CD4-positive, alpha-beta T cell treated with Interleukin-1 beta for 1 hour (primary cell): ENCODE measurements around the gene OR1G1.
"Not testable (repeated sequence)": the region's sequence is repeated elsewhere in the genome, so short reads cannot be mapped to it uniquely, and the experiment has no call there.

Experiments
- DNase-seq, 2 donors: peaks; one replicate each; pipeline ENCODE4 v3.0.0-alpha.2; 2020 to 2022

Gene OR1G1

DNA sequence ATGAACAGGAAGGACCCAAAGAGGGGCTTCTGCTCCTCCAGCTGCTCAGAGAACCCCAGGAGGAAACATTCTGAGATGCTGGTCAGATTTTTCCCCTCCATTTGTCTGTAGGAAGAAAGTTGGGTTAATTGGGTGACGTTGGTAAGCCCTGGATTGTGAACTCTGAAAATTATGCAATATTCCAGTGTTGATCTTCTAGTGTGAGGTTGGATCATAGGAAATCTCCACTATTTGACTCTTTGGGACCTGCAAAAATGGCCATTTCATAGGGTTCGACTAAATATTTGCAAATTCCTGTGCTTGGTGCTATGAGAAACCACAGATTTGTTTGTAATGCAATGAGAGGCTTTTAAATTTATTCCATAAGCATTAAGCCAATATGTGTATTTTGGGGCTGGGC is at the start of gene OR1G1:
Gene OR1G1 (minus strand): TSS at position 101 of the 400 bp plus-strand sequence. CDS start 0 bp downstream, at position 101.
- no peak for DNase-seq

DNA sequence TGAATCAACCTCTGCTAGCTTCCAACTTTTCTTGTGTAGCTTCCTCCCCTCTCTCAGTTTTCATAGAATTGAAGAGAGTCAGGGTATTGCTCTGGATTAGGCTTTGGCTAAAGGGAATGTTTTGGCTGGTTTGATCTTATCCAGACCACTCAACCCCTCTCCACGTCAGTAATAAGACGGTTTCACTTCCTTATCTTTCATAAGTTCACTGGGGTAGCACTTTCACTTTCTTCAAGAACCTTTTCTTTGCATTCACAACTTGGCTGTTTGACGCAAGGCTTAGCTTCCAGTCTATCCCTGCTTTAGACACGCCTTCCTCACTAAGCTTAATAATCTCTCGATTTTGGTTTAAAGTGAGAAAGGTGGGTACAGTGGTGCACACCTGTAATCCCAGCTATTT is 40.2 kb upstream of the OR1G1 start:
- DNase-seq: peak in 1 of 2 donors; percentile 17

DNA sequence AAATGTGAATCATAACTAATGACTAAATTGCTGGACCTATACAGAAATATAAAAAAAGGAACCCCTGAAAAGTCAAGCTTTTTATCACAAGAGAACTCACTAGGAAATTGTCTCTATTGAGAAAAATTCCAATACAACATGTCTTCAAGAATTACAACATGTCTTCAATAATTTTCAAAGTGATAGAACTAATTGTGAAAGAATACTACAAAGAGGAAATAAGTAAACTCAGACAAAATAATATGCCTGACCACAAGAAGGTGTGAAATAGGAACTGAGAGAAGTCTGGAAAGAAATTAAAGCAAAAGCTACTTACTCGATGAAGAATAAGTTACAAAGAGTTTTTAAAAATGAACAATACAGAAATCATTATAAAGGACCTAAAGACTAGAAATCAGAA is 29.9 kb upstream of the OR1G1 start:
- no peak for DNase-seq

DNA sequence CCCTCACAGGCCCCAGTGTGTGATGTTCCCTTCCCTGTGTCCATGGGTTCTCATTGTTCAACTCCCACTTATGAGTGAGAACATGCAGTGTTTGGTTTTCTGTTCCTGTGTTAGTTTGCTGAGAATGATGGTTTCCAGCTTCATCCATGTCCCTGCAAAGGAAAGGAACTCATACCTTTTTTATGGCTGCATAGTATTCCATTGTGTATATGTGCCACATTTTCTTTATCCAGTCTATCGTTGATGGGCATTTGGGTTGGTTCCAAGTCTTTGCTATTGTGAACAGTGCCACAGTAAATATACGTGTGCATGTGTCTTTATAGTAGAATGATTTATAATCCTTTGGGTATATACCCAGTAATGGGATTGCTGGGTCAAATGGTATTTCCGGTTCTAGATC is 10.1 kb upstream of the OR1G1 start:
- DNase-seq: not testable (repeated sequence)

DNA sequence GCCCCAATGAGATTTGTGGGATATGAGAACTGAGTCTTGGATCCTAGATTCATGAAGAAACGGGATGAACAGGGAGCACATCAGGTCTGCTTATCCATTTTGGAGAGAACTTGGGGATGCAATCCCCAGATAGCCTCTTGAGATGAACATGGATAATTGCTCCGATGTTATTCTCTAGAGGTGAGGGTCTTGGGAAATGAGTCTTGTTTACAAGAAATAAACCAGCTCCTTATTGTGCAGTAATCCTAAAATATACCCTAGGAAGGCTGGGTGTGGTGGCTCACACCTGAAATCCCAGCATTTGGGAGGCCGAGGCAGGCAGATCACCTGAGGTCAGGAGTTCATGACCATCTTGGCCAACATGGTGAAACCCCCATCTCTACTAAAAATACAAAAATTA is 23.0 kb downstream of the OR1G1 start, which contains the start of gene OR1D2:
Gene OR1D2 (minus strand): TSS at position 101 of the 400 bp plus-strand sequence. CDS start 11,426 bp downstream, outside the sequence.
- DNase-seq: no peak
